H54 (cell line): ENCODE data around the gene ZNF836.

Experiments
- DNase-seq: peaks from one replicate; pipeline ENCODE4 v3.0.0; 2011; ENCODE audit warnings: low spot score, mixed read lengths; ENCODE audit not compliant: insufficient read length
- FAIRE-seq: peaks from 3 replicates; lab custom pipeline; 2011; peaks lifted over from hg19 to GRCh38; lab: Jason Lieb, UNC
- POLR2A ChIP-seq: IDR thresholded peaks from 2 replicates; pipeline ENCODE4 v1.6.1; 2011; ENCODE audit warnings: low read depth, mild to moderate bottlenecking, low read length

ZNF836 gene

GRCh38 chr19:52148256-52148655 lies 23.2 kb downstream of the ZNF836 start:
- no peak for TF ChIP-seq POLR2A
- FAIRE-seq (no peak), DNase-seq (no peak)

GRCh38 chr19:52142001-52142595 lies 29.3 kb downstream of the ZNF836 start:
- no peak for TF ChIP-seq POLR2A
- FAIRE-seq (no peak), DNase-seq (no peak)

GRCh38 chr19:52141203-52141602 lies 30.2 kb downstream of the ZNF836 start:
- no peak for TF ChIP-seq POLR2A
- DNase-seq (no peak), FAIRE-seq (no peak)

GRCh38 chr19:52140032-52140710 lies 31.2 kb downstream of the ZNF836 start:
- DNase-seq, result no peak
- no peak for TF ChIP-seq POLR2A
- FAIRE-seq, result peak; percentile 30

GRCh38 chr19:52139252-52140031 lies 32.0 kb downstream of the ZNF836 start, which contains the start of gene ZNF616:
ZNF616 (minus strand) TSS chr19:52139938; CDS start chr19:52130512, 9,426 bp downstream.
- no peak for FAIRE-seq
- peak; percentile 85 for DNase-seq
- TF ChIP-seq POLR2A, result peak; percentile 76

- DNase-seq, result no peak
- TF ChIP-seq POLR2A, result no peak
- FAIRE-seq, result no peak
Measured at GRCh38 chr19:52138983-52139251, 32.5 kb downstream of the ZNF836 start.

- FAIRE-seq, result no peak
- no peak for DNase-seq
- no peak for TF ChIP-seq POLR2A
Measured at GRCh38 chr19:52138278-52138982, 33.0 kb downstream of the ZNF836 start.

DNA sequence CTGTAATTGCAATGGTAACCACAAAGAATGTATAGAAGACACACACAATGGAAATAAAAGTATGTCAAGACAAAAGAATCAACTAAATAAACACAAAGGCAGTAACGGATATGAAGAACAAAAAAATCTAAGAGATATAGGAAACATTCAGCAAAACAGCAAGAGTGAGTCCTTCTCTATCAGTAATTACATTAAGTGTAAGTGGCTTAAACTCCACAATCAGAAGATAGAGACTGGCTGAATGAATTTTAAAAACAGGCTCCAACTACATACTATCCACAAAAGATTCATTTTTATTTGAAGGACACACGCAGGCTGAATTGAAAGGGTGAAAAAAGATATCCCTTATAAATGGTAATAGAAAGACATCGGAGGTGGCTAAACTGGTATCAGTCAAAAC lies 51.1 kb downstream of the ZNF836 start:
- no peak for DNase-seq
- TF ChIP-seq POLR2A, result no peak
- FAIRE-seq, result no peak

DNA sequence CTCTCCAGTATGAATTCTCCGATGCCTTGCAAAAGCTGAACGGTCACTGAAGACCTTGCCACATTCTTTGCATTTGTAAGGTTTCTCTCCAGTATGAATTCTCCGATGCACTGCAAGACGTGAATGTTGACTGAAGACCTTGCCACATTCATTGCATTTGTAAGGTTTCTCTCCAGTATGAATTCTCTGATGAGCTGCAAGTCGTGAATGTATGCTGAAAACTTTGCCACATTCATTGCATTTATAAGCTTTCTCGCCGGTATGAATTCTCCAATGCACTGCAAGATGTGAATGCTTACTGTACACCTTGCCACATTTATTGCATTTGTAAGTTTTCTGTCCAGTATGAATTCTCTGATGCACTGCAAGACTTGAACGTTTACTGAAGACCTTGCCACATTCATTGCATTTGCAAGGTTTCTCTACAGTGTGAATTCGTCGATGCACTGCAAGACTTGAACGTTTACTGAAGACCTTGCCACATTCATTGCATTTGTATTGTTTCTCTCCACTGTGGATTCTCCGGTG lies 55.8 kb downstream of the ZNF836 start:
- no peak for TF ChIP-seq POLR2A
- DNase-seq (no peak), FAIRE-seq (no peak)

DNA sequence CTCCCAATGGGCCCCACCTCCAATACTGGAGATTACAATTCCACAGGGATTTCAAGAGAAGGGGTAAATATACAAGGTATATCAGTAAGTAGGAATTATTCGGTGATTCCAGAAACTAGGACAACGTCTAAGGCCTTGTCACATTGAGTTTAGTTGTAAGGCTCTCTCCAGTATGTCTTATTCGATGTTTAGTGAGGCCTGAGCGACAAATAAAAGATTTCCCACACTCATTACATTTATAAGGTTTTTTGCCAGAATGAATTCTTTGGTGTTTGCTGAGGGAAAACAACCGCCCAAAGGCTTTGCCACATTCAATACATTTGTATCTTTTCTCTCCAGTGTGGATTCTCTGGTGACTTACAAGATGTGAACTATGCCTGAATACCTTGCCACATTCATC lies 56.7 kb downstream of the ZNF836 start:
- DNase-seq (no peak), FAIRE-seq (no peak)
- TF ChIP-seq POLR2A, result no peak

DNA sequence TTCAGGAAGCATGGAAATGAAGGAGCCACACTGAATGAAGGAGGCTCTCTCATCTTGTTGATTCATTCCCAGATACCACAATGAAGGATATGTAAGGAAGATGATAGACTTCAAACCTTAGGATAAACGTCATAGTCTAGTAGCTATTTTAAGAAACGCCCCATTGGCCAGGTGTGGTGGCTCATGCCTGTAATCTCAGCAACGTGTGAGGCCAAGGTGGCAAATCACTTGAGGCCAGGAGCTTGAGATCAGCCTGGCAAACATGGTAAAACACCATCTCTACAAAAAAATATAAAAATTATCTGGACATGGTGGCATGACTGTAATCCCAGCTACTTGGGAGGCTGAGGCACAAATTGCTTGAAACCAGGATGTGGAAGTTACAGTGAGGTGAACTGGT lies 58.8 kb downstream of the ZNF836 start:
- FAIRE-seq (no peak), DNase-seq (no peak)
- TF ChIP-seq POLR2A, result no peak

DNA sequence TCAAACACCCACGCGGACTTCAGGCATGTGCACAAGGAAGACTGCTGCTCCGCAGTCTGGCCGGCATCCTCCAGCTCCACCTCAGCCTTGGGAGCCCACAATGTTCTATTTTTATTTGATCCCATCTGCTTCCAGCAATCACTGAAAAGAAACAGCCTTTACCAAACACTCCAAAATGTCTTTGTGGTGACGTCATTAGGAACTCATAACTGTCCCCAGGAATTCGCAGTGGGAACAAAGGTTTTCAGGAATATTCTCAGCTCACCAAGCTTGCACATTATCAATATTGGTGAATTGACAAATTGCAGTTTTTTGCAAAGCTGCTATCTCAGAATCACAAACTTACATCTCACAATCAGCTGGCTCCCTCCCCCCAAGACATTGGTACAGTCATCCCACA lies 60.6 kb downstream of the ZNF836 start:
- DNase-seq (no peak), FAIRE-seq (no peak)
- no peak for TF ChIP-seq POLR2A
